ENCODE measurements around the gene TMEM182. TPM values are rescaled to one million over a fixed set of nuclear protein-coding genes. Genes with fewer than 3 reads are reported as not detected.

TMEM182 gene
- total and polyA plus RNA-seq, 7 experiments from 2014 or later, result 3.4 to 9.0 (median 5.4) TPM

GRCh38 chr2:102735416-102736109 lies 26.3 kb upstream of the TMEM182 start:
- peak overlapping the region in 8 of 9 donors; percentile 53 to 95 (median 86) for H3K27ac Mint-ChIP-seq
- POLR2A ChIA-PET, result interaction anchor here (0.8 kb wide), 1 partner anchor 20 kb away, joined by 3 read pairs; no protein-coding TSS in a partner anchor
- no peaks in the 10 kb centered on the region for H3K9me3 Mint-ChIP-seq
- Histone ChIP-seq H3K4me1 (ENCODE audit: control insufficient read depth in 2 of 2, insufficient read depth in 2 of 2, low read length in 2 of 2) (peaks cover 13 to 18% of the 10 kb centered on the region in 2 donors), H3K36me3 (ENCODE audit: control insufficient read depth in 2 of 3, insufficient read depth in 3 of 3, low read length in 3 of 3) (peaks cover 0 to 10% (median 0%) of the 10 kb centered on the region in 3 experiments), H3K4me3 (ENCODE audit: low read length) (peak overlapping the region; percentile 92), H3K27ac (ENCODE audit: low read depth, low read length) (peak overlapping the region; percentile 65), H3K27me3 (ENCODE audit: control insufficient read depth in 2 of 2, insufficient read depth in 2 of 2, low read length in 2 of 2) (no peaks in the 10 kb centered on the region), H3K9me3 (ENCODE audit: control insufficient read depth in 2 of 3, low read length in 3 of 3) (no peaks in the 10 kb centered on the region)
- H3K4me3 Mint-ChIP-seq, result peak overlapping the region; percentile 91 to 97 (median 96)
- H3K27me3 Mint-ChIP-seq, result no peaks in the 10 kb centered on the region
- peaks cover 21 to 49% (median 39%) of the 10 kb centered on the region in 7 donors for H3K4me1 Mint-ChIP-seq
- H3K36me3 Mint-ChIP-seq, result peaks cover 0 to 14% (median 0%) of the 10 kb centered on the region in 5 donors
- ATAC-seq, result no peak
- CTCF ChIA-PET, result interaction anchor here (1.3 to 1.7 kb wide), 2 partner anchors 18 kb away, joined by 5 read pairs; no protein-coding TSS in a partner anchor
- DNase-seq, result no peak
- intact Hi-C loops (cut with micrococcal nuclease), result no loop called here

- Histone ChIP-seq H3K27ac (ENCODE audit: low read depth, low read length) (peak overlapping the region; percentile 65), H3K4me3 (ENCODE audit: low read length) (peak overlapping the region; percentile 92), H3K36me3 (ENCODE audit: control insufficient read depth in 2 of 3, insufficient read depth in 3 of 3, low read length in 3 of 3) (peaks cover 0 to 10% (median 0%) of the 10 kb centered on the region in 3 experiments), H3K4me1 (ENCODE audit: control insufficient read depth in 2 of 2, insufficient read depth in 2 of 2, low read length in 2 of 2) (peaks cover 13 to 18% of the 10 kb centered on the region in 2 donors), H3K9me3 (ENCODE audit: control insufficient read depth in 2 of 3, low read length in 3 of 3) (no peaks in the 10 kb centered on the region), H3K27me3 (ENCODE audit: control insufficient read depth in 2 of 2, insufficient read depth in 2 of 2, low read length in 2 of 2) (no peaks in the 10 kb centered on the region)
- ChIA-PET CTCF (interaction anchor here (1.3 kb wide), 1 partner anchor 18 kb away, joined by 5 read pairs; no protein-coding TSS in a partner anchor), POLR2A (interaction anchor here (0.6 to 0.8 kb wide), 2 partner anchors 20 to 65 kb away, joined by 3 to 4 read pairs; no protein-coding TSS in a partner anchor)
- DNase-seq (no peak), ATAC-seq (peak; percentile 28)
- peaks cover 0 to 2% (median 0%) of the 10 kb centered on the region in 5 donors for H3K27me3 Mint-ChIP-seq
- peaks cover 0 to 12% (median 3%) of the 10 kb centered on the region in 5 donors for H3K36me3 Mint-ChIP-seq
- peak overlapping the region; percentile 53 to 95 (median 87) for H3K27ac Mint-ChIP-seq
- no peaks in the 10 kb centered on the region for H3K9me3 Mint-ChIP-seq
- peaks cover 21 to 49% (median 39%) of the 10 kb centered on the region in 7 donors for H3K4me1 Mint-ChIP-seq
- intact Hi-C loops (cut with micrococcal nuclease), result no loop called here
- H3K4me3 Mint-ChIP-seq, result peak overlapping the region; percentile 91 to 97 (median 96)
Observed at GRCh38 chr2:102736110-102736409, 25.8 kb upstream of the TMEM182 start.

GRCh38 chr2:102736410-102737409 lies 25.1 kb upstream of the TMEM182 start:
- Histone ChIP-seq H3K4me3 (ENCODE audit: low read length) (peak overlapping the region; percentile 92), H3K4me1 (ENCODE audit: control insufficient read depth in 2 of 2, insufficient read depth in 2 of 2, low read length in 2 of 2) (peaks cover 13 to 18% of the 10 kb centered on the region in 2 donors), H3K27me3 (ENCODE audit: control insufficient read depth in 2 of 2, insufficient read depth in 2 of 2, low read length in 2 of 2) (no peaks in the 10 kb centered on the region), H3K36me3 (ENCODE audit: control insufficient read depth in 2 of 3, insufficient read depth in 3 of 3, low read length in 3 of 3) (peaks cover 0 to 7% (median 0%) of the 10 kb centered on the region in 3 experiments), H3K9me3 (ENCODE audit: control insufficient read depth in 2 of 3, low read length in 3 of 3) (no peaks in the 10 kb centered on the region), H3K27ac (ENCODE audit: low read depth, low read length) (peak overlapping the region; percentile 65)
- Mint-ChIP-seq H3K4me1 (peaks cover 21 to 49% (median 39%) of the 10 kb centered on the region in 7 donors), H3K9me3 (peaks cover 0 to 1% (median 0%) of the 10 kb centered on the region in 11 donors), H3K27me3 (peaks cover 0 to 4% (median 0%) of the 10 kb centered on the region in 5 donors), H3K36me3 (peaks cover 2 to 12% (median 5%) of the 10 kb centered on the region in 5 donors), H3K4me3 (peak overlapping the region; percentile 91 to 97 (median 96)), H3K27ac (peak overlapping the region; percentile 53 to 95 (median 89))
- CTCF ChIA-PET, result interaction anchor here (0.9 to 1.3 kb wide), 3 partner anchors 17 to 31 kb away, joined by 3 to 5 read pairs (median 3); no protein-coding TSS in a partner anchor
- intact Hi-C loops (cut with micrococcal nuclease), result no loop called here
- POLR2A ChIA-PET, result interaction anchor here (0.6 kb wide), 1 partner anchor 64 kb away, joined by 4 read pairs; no protein-coding TSS in a partner anchor
- ATAC-seq (peak; percentile 93), DNase-seq (peak; percentile 73 to 90 (median 82))

DNA sequence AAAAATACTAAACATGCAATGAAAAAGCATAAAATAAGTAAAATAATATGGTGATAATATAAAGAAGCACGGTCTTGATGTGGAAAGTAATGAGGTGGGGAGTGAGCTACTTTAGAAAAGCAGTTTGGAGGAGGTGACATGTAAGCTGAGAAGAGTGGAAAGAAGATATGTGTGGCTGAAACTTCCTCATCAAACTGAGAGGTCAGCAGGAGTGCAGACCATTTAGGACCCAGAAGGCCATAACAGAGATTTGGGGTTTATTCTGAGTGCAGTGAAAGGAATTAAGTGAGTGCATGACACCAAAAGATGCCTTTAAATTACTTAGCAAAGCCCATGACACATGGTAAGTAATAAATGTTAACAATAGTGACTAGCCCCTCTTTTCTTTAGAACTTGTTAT lies 24.4 kb upstream of the TMEM182 start:
- DNase-seq (no peak), ATAC-seq (no peak)
- Histone ChIP-seq H3K36me3 (ENCODE audit: control insufficient read depth in 2 of 3, insufficient read depth in 3 of 3, low read length in 3 of 3) (peaks cover 0 to 4% (median 0%) of the 10 kb centered on the region in 3 experiments), H3K27me3 (ENCODE audit: control insufficient read depth in 2 of 2, insufficient read depth in 2 of 2, low read length in 2 of 2) (no peaks in the 10 kb centered on the region), H3K4me3 (ENCODE audit: low read length) (peak overlapping the region; percentile 92), H3K9me3 (ENCODE audit: control insufficient read depth in 2 of 3, low read length in 3 of 3) (no peaks in the 10 kb centered on the region), H3K4me1 (ENCODE audit: control insufficient read depth in 2 of 2, insufficient read depth in 2 of 2, low read length in 2 of 2) (peaks cover 13 to 18% of the 10 kb centered on the region in 2 donors), H3K27ac (ENCODE audit: low read depth, low read length) (peak overlapping the region; percentile 65)
- POLR2A ChIA-PET, result no interaction called here
- H3K4me3 Mint-ChIP-seq, result peak overlapping the region; percentile 91 to 97 (median 96)
- H3K27ac Mint-ChIP-seq, result peak overlapping the region in 8 of 9 donors; percentile 53 to 95 (median 92)
- H3K9me3 Mint-ChIP-seq, result peaks cover 0 to 4% (median 0%) of the 10 kb centered on the region in 11 donors
- CTCF ChIA-PET, result interaction anchor here (0.9 to 1.1 kb wide), 3 partner anchors 15 to 32 kb away, joined by 3 read pairs; no protein-coding TSS in a partner anchor
- peaks cover 0 to 13% (median 6%) of the 10 kb centered on the region in 5 donors for H3K36me3 Mint-ChIP-seq
- intact Hi-C loops (cut with micrococcal nuclease), result no loop called here
- H3K27me3 Mint-ChIP-seq, result peaks cover 0 to 4% (median 0%) of the 10 kb centered on the region in 5 donors
- peaks cover 21 to 49% (median 39%) of the 10 kb centered on the region in 7 donors for H3K4me1 Mint-ChIP-seq

DNA sequence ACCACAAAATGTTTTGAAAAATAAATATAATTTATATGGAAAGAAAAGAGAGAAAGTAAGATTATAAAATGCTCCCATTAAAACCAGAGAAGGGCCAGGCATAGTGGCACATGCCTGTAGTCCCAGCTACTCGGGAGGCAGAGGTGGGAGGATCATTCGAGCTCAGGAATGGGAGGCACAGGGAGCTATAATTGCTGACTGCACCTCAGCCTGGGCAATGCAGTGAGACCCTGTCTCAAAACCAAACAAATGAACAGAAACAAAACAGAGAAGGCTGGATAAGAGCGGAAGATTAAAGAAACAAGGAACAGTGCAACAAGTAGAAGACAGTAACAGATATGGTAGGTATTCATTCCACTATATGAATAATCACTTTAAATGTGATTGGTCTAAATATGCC lies 18.6 kb upstream of the TMEM182 start:
- H3K9me3 ChIP-seq (ENCODE audit: control insufficient read depth in 2 of 3, low read length in 3 of 3), result no peaks in the 10 kb centered on the region
- H3K27me3 ChIP-seq (ENCODE audit: control insufficient read depth in 2 of 2, insufficient read depth in 2 of 2, low read length in 2 of 2), result no peaks in the 10 kb centered on the region
- Mint-ChIP-seq H3K27ac (no peak overlapping the region), H3K4me3 (no peak overlapping the region), H3K4me1 (peaks cover 0 to 6% (median 0%) of the 10 kb centered on the region in 7 donors), H3K27me3 (peaks cover 0 to 16% (median 0%) of the 10 kb centered on the region in 5 donors), H3K36me3 (peaks cover 0 to 29% (median 12%) of the 10 kb centered on the region in 5 donors), H3K9me3 (peaks cover 0 to 22% (median 4%) of the 10 kb centered on the region in 11 donors)
- DNase-seq (no peak), ATAC-seq (no peak)
- POLR2A ChIA-PET, result no interaction called here
- H3K27ac ChIP-seq (ENCODE audit: low read depth, low read length), result no peak overlapping the region
- CTCF ChIA-PET, result interaction anchor here (1.5 kb wide), 1 partner anchor 12 kb away, joined by 3 read pairs; no protein-coding TSS in a partner anchor
- H3K36me3 ChIP-seq (ENCODE audit: control insufficient read depth in 2 of 3, insufficient read depth in 3 of 3, low read length in 3 of 3), result no peaks in the 10 kb centered on the region
- H3K4me3 ChIP-seq (ENCODE audit: low read length), result no peak overlapping the region
- intact Hi-C loops (cut with micrococcal nuclease), result no loop called here
- no peaks in the 10 kb centered on the region for H3K4me1 ChIP-seq (ENCODE audit: control insufficient read depth in 2 of 2, insufficient read depth in 2 of 2, low read length in 2 of 2)

DNA sequence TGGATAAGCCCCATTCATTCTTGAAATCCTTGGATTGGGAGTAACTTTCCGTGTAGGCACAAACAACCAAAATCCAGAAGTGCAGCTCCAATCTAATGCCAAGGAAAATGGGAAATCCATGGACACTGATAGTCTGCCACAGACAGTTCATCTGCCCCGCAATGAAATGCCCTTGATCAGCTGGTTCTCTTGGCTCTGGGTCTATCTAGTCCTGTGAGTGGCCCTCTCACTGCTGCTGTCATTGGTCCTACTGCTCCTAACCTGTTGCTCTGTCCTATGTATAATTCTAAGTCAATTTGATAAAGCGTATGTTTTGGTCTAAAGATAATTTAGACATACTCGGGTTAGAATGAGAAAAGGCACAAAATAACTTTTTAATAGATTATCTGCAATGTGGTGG lies 13.7 kb upstream of the TMEM182 start:
- Histone ChIP-seq H3K9me3 (ENCODE audit: control insufficient read depth in 2 of 3, low read length in 3 of 3) (no peaks in the 10 kb centered on the region), H3K4me1 (ENCODE audit: control insufficient read depth in 2 of 2, insufficient read depth in 2 of 2, low read length in 2 of 2) (no peaks in the 10 kb centered on the region), H3K27me3 (ENCODE audit: control insufficient read depth in 2 of 2, insufficient read depth in 2 of 2, low read length in 2 of 2) (no peaks in the 10 kb centered on the region), H3K27ac (ENCODE audit: low read depth, low read length) (no peak overlapping the region), H3K4me3 (ENCODE audit: low read length) (no peak overlapping the region), H3K36me3 (ENCODE audit: control insufficient read depth in 2 of 3, insufficient read depth in 3 of 3, low read length in 3 of 3) (no peaks in the 10 kb centered on the region)
- no peak overlapping the region for H3K27ac Mint-ChIP-seq
- H3K4me1 Mint-ChIP-seq, result peaks cover 0 to 4% (median 0%) of the 10 kb centered on the region in 7 donors
- DNase-seq, result no peak
- H3K9me3 Mint-ChIP-seq, result peaks cover 0 to 19% (median 3%) of the 10 kb centered on the region in 11 donors
- no peak for ATAC-seq
- no peak overlapping the region for H3K4me3 Mint-ChIP-seq
- CTCF ChIA-PET, result no interaction called here
- POLR2A ChIA-PET, result interaction anchor here (0.7 kb wide), 1 partner anchor 52 kb away, joined by 3 read pairs; no protein-coding TSS in a partner anchor
- H3K27me3 Mint-ChIP-seq, result peaks cover 0 to 9% (median 0%) of the 10 kb centered on the region in 5 donors
- intact Hi-C loops (cut with micrococcal nuclease), result no loop called here
- peaks cover 0 to 17% (median 6%) of the 10 kb centered on the region in 5 donors for H3K36me3 Mint-ChIP-seq

All from naive thymus-derived CD4-positive, alpha-beta T cell (primary cell).